Erythroblast (primary cell): ENCODE results near the gene CYB561D1.
"Not testable (repeated sequence)": the region's sequence is repeated elsewhere in the genome, so short reads cannot be mapped to it uniquely, and the experiment has no call there.

Source experiments
- DNase-seq, 2 experiments: peaks; one replicate each; lab custom pipeline; 2025; lab: John Stamatoyannopoulos, UW
- GATA1 ChIP-seq: IDR thresholded peaks from 2 replicates; pipeline ENCODE4 v1.6.1; 2011; ENCODE audit warnings: low read depth, mild to moderate bottlenecking, control low read depth, low read length, moderate library complexity
- POLR2A ChIP-seq: IDR thresholded peaks from 2 replicates; pipeline ENCODE4 v1.6.1; 2011; ENCODE audit warnings: mild to moderate bottlenecking, low read length

Gene CYB561D1, protein sequence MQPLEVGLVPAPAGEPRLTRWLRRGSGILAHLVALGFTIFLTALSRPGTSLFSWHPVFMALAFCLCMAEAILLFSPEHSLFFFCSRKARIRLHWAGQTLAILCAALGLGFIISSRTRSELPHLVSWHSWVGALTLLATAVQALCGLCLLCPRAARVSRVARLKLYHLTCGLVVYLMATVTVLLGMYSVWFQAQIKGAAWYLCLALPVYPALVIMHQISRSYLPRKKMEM

DNA sequence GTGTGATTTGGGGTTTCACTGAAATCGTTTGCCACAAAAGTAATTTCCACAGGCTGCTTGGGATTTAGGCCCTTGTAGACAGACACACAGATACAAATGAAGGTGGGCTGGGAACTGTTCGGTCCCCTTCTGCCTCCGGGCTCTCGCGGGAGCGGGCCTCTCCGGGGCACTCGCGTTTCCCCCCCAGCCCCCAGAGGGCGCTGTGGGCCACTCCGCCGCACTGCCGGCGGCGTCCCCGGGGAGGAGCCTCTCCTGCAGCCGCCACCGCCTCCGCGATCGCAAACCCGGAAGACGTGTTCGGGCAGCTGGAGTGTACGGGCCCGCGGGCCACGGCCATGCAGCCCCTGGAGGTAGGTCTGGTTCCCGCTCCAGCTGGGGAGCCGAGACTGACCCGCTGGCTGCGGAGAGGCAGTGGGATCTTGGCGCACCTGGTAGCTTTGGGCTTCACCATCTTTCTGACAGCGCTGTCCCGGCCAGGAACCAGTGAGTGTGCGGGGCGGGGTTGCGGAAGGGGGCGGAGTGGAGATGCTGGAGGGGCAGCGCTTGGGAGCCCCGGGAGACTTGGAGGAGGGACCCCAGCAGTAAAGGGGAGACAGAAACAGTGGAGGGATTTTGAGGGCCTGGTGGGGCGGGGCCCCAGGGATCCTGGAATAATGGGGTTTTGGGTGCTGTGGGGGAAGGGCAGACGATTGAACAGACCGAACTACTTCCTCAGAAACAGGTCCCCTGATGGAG is at the start of gene CYB561D1:
Gene CYB561D1, plus strand, starts transcription at position 290 of the 735 bp plus-strand sequence. Its CDS starts 46 bp downstream, at position 336.
- TF ChIP-seq POLR2A: peak; percentile 54
- TF ChIP-seq GATA1: no peak
- peak; percentile 88 to 93 for DNase-seq

DNA sequence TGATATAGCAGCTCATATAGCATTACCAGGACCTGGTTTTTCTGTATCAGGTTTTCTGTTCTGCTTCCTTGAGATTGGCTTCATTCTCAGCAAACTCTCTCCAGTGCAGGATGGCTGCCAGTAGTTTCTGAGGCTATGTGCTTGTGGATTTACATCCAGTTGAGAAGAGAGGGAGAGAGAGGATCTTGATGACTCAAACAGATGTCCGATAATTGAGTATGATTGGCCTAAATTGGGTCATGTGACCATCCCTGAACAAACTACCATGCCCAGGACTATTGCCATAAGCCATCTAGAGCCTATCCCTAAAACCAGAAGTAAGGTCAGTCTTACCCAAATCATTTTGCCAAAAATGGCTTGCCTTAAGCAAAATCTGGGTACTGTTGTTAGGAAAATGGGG is 49.5 kb upstream of the CYB561D1 start:
- TF ChIP-seq POLR2A (no peak), GATA1 (no peak)
- DNase-seq: no peak

DNA sequence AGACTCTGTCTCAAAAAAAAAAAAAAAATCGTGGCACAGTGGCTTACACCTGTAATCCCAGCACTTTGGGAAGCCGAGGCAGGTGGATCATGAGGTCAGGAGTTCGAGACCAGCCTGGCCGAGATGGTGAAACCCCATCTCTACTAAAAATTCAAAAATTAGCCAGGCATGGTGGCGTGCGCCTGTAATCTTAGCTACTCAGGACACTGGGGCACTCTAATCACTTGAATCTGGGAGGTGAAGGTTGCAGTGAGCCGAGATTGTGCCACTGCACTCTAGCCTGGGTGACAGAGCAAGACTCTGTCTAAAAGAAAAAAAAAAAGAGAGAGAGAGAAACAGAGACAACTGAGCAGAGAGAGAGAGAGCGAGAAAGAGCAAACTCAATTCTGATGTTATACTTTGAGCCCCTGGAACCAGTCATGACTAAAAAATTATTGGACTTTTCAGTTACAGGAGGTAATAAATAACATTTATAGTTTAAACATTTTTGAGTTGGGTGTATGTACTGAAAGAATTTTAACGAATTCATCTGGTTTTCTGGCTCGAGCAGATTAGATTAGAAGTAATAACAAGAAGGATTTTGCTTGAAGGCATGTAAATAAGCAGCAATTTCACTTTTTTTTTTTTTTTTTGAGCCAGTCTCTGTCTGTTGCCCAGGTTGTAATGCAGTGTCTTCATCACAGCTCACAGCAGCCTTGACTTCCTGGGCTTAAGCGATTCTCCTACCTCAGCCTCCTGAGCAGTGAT is 47.8 kb upstream of the CYB561D1 start:
- not testable (repeated sequence) for DNase-seq

DNA sequence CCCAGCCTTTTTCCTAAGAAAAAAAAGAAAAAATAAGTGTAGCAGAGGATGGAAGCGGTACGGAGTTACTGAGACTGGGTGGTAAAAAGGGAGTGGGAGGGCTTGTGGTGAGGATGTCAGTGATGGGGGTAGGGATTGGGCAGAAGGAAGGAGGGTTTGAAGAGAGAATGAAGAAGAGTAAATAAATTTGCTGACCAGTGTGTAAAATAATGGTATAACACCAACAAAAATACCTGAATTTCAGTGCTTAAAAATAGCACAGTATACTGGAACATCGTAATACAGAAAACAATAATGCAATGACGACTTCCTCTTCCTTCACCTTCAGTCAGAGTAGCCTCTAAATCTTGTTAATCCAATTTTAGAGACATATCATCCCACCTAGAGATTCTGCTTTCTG is 46.4 kb upstream of the CYB561D1 start:
- TF ChIP-seq GATA1 (no peak), POLR2A (no peak)
- no peak for DNase-seq

DNA sequence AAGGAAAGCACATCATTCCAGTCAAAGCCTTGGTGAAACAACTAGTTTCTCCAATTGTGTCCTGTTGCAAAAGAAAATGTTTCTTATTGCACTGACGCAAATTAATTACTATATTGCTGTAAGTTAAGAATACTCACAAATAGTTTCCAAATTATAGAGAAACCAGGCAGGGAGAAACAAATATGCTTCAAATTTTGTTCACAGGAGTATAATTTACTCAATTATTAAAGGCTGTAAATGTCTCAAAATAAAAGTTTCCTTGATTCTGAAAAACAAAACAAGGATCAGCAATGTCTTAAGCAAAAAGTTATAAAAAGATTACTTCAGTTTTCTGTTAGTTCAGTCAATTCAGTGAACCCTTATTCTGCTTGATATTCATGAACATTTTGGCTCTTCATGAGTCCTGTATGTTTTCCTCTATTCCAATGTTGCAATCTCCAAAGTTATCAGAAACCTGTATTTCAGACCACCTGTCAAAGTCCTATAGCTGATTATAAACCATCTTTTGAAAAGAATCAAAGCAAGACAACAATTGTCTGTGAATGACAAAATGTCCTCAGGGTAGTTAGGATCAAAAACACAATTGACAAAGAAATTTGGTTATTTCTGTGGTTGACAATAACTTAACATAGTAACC is 39.3 kb upstream of the CYB561D1 start:
- TF ChIP-seq POLR2A: no peak
- TF ChIP-seq GATA1: no peak
- DNase-seq: no peak

DNA sequence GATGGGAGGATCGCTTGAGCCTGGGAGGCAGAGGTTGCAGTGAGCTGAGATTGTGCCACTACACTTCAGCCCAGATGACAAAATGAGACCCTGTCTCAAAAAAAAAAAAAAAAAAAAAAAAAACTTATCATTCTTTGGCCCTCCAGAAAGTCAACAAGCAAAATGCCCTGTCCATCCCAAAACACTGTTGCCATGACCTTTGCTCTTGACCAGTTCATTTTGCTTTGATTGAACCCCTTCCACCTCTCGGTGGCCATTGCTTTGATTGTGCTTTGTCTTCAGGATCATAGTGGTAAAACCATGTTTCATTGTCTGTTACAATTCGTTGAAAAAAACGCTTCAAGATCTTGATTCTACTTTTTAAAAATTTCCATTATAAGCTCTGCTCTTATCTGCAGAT is 36.1 kb upstream of the CYB561D1 start:
- no peak for DNase-seq
- TF ChIP-seq POLR2A (no peak), GATA1 (no peak)

DNA sequence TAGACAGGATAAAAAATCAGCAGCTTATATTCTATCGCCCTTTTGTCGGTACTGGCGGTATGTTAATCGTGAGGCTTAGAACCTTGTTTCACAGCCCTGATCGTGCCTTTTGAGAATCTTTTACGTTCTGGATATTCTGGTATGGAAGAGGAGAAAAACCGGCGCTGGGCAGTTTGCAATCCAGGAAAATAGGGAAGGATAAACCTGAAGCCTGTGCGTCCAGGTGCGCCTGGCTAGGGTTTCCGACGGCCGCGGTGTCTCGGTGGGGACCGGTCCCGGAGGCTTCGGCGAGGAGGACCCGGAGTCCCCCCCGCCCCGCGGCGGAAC is 27.8 kb upstream of the CYB561D1 start:
- TF ChIP-seq GATA1 (no peak), POLR2A (no peak)

DNA sequence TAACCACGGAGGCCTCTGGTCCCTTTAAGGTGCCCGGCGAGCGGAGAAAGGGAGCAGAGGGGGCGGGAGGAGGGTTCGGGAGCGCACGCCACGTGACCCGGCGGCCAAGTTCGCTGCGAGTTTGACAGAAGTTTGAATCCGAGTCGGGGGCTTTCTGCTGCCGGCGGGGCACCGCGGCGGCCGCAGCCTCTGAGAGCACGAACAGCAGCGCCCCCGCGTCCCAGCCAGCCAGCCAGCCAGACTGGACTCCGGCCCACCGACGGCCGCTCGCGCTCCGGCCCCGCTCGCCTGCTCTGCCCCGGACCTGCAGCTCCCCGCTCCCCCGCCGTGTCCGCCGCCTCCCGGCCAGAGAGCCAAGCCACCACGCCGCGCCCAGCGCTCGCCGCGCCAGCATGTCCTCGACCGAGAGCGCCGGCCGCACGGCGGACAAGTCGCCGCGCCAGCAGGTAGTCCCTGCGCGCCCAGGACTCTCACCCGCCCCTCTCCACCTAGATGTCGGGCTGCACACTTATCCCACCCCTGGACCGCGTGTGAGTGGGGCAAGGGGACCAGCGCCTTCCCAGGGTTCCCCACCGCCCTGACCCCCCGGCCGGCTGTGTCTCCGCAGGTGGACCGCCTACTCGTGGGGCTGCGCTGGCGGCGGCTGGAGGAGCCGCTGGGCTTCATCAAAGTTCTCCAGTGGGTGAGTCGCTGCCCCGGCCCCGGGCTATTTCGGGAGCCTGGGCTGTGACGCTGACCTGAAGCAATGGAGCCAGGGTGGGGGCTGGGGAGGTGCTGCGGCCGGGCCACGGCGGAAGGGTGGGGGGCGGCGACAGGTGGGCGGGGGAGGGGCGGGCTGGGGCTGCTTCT is 27.2 kb upstream of the CYB561D1 start, which contains the start of gene SYPL2:
Gene SYPL2, plus strand, starts transcription at position 95 of the 849 bp plus-strand sequence. Its CDS starts 298 bp downstream, at position 393.
- TF ChIP-seq GATA1: no peak
- no peak for TF ChIP-seq POLR2A
- DNase-seq: no peak

More for the DNA sequence above, 27.8 kb upstream of the CYB561D1 start:
- DNase-seq: no peak

DNA sequence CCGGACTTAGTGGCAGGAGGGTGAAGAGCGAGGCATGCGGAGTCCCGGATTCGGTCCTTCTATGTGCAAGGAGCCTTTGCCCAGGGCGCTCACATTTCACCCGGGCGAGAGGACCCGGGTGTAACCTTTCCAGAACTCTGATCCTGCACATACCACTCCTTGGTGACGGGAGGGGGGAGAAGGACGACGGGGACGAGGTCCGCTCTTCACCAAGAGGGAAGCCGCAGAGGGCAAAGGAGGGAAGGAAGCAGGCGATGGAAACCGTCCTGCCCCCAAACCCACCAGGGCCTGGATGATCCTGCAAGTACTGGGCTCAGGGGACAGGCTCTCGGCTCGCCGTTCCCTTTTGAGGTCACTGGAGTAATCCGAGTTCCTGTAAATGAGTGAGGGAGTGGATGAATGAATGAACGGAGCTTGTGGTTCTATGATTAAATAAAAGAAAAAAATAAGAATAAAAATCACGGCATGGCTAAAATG is 26.6 kb upstream of the CYB561D1 start:
- no peak for TF ChIP-seq GATA1
- no peak for TF ChIP-seq POLR2A
- no peak for DNase-seq

DNA sequence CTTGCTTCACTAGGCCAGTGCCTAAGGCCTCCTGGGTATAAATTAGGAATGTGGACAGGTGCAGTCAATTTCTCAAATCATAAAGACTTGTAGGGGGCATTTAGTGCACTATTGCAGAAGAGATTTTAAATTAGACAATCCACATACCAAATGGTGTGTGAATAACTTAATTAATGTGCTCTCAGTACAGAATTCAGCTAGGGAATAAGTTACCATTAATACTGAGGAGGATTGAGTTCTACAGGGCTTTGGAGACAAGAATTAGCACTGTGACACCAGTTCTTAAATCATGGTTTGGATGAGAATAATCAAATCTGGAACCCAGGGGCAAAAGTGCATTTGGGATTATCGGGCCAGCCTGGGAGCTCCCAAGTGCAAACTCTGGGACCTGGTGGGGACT is 25.8 kb upstream of the CYB561D1 start:
- DNase-seq: no peak
- no peak for TF ChIP-seq GATA1

DNA sequence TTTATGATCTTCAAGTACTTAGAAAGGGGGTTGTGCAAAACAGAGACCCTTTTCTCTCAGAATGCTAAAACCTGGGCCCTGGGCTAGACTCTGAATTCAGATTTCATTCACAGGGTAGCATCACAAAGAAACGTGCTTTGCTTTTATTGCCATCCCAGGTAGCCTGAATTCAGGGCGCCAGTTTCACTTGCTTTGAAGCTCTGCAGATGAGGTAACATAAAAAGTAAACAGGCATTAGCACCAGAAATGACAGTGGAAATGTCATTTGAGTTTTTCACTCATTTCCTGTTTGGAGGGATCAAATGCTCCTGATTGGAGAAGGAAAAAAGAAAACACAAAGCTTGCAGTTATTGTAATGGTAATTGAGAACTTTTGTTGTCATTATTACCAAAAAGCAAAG is 25.0 kb upstream of the CYB561D1 start:
- DNase-seq: no peak
- TF ChIP-seq POLR2A: no peak
- TF ChIP-seq GATA1: no peak

DNA sequence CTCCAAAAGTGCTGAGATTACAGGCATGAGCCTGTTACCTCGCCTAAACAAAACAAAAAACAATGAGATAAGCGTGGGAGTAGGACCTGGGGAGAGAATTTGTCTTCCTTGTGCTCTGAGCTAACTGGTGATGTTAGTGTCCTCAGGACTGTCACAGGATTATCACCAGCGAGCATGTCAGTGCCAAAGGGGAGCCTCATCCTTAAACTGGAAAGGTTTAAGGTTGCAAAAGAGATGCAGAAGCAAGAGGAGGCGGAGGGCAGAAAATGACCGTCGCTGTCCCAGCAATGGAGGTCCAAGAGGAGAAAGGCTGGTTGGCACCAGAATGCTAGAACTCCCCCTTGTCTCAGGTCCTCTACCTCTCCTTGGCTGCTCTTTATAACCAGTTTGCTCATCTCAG is 23.6 kb upstream of the CYB561D1 start:
- no peak for DNase-seq
- TF ChIP-seq GATA1 (no peak), POLR2A (no peak)

DNA sequence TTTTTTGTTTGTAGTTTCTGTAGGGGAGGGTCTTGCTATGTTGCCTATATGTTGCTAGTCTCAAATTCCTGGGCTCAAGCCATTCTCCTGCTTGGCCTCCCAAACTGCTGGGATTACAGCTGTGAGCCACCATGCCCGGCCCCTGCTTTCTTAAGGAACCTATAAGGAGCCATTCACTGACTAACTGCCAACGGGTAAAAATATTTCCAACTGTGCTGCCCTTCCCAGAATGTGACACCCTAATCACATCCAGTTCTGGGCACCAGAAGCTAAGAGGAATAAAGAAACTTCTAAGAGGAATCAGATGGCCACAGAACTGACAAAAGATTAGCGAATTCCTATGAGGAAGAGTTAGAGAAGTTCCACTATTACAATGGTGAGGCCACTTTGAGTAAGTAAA is 21.1 kb upstream of the CYB561D1 start:
- DNase-seq: no peak
- no peak for TF ChIP-seq POLR2A
- TF ChIP-seq GATA1: no peak

DNA sequence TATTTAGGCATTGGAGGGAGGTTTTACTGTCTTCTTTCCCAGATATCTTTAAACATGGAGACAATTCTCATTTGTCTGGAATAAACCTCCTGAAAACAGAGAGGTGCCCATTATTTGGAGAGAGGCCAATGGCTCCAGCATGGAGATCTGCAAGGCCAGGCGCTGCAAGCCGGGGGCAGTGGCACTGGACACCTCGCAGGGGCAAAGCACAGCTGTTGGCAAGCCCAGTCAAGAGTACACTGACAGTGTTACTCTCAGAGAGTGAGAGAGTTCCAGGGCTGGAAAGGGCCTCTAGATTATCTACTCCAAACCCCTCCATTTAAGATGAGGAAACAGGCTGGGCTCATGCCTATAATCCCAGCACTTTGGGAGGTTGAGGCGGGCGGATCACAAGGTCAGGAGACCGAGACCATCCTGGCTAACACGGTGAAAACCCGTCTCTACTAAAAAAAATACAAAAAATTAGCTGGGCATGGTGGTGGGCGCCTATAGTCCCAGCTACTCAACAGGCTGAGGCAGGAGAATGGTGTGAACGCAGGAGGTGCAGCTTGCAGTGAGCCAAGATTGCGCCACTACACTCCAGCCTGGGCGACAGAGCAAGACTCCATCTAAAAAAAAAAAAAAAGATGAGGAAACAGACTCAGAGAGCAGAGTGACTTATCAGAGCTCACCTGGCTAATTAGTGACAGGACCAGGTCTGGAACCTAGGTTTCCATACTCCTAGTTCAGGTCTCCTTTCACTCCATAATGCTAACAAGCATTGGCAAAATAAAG is 20.4 kb upstream of the CYB561D1 start:
- not testable (repeated sequence) for DNase-seq
